Loucy (cell line): ENCODE measurements around the gene HSF2.

Experiments used
- H2AFZ ChIP-seq: fragments of 200-600 bp; sonication (generic); 2 replicates; pipeline ENCODE4 v1.6.0; 2016; ENCODE audit warnings: antibody characterized with exemption, mild to moderate bottlenecking, low read length, moderate library complexity
- H3F3A ChIP-seq: fragments of 200-600 bp; 2 replicates; pipeline ENCODE4 v1.6.0; 2016; ENCODE audit warnings: antibody characterized with exemption, low read depth, mild to moderate bottlenecking
- H3K27me3 ChIP-seq: fragments of 200-600 bp; sonication (generic); 2 replicates; pipeline ENCODE4 v1.6.1; 2014; ENCODE audit warnings: low read length, mild to moderate bottlenecking; ENCODE audit not compliant: insufficient read depth, poor library complexity, severe bottlenecking
- H3K36me3 ChIP-seq: fragments of 200-600 bp; sonication (generic); 2 replicates; pipeline ENCODE4 v1.6.1; 2016; ENCODE audit warnings: low read length; ENCODE audit not compliant: insufficient read depth
- H3K4me1 ChIP-seq: fragments of 200-600 bp; sonication (generic); 2 replicates; pipeline ENCODE4 v1.5.1; 2014; ENCODE audit warnings: low read length, mild to moderate bottlenecking; ENCODE audit not compliant: insufficient read depth, poor library complexity, severe bottlenecking
- H3K4me2 ChIP-seq: fragments of 200-600 bp; sonication (generic); 2 replicates; pipeline ENCODE4 v1.6.0; 2014; ENCODE audit warnings: antibody characterized with exemption, low read length, low read depth, mild to moderate bottlenecking; ENCODE audit not compliant: poor library complexity, severe bottlenecking
- H3K4me3 ChIP-seq: fragments of 200-600 bp; sonication (generic); 2 replicates; pipeline ENCODE4 v1.5.1; 2014; ENCODE audit warnings: low read length, mild to moderate bottlenecking, mixed read lengths; ENCODE audit not compliant: poor library complexity, severe bottlenecking
- H3K79me2 ChIP-seq: fragments of 200-600 bp; sonication (generic); 2 replicates; pipeline ENCODE4 v1.6.1; 2014; ENCODE audit warnings: low read length; ENCODE audit not compliant: insufficient read depth
- H3K9ac ChIP-seq: fragments of 200-600 bp; sonication (generic); 2 replicates; pipeline ENCODE4 v1.6.0; 2014; ENCODE audit warnings: mild to moderate bottlenecking, low read depth, low read length, moderate library complexity; ENCODE audit not compliant: poor library complexity, severe bottlenecking
- H3K9me2 ChIP-seq: fragments of 200-600 bp; sonication (generic); replicated peaks from 2 replicates; pipeline ENCODE4 v1.6.1; 2016; ENCODE audit warnings: low read depth, low read length, mixed read lengths
- H3K9me3 ChIP-seq: fragments of 200-600 bp; sonication (generic); 2 replicates; pipeline ENCODE4 v1.6.1; 2014; ENCODE audit warnings: mild to moderate bottlenecking, antibody characterized with exemption, low read length, low read depth; ENCODE audit not compliant: insufficient read depth
- H4K20me1 ChIP-seq: fragments of 200-600 bp; sonication (generic); 2 replicates; pipeline ENCODE4 v1.6.0; 2014; ENCODE audit warnings: antibody characterized with exemption, low read length, mild to moderate bottlenecking; ENCODE audit not compliant: insufficient read depth, poor library complexity, severe bottlenecking
- EZH2phosphoT487 ChIP-seq: fragments of 200-600 bp; IDR thresholded peaks from 2 replicates; pipeline ENCODE4 v1.6.1; 2018; ENCODE audit warnings: antibody characterized with exemption, mild to moderate bottlenecking, moderate library complexity, borderline replicate concordance
- TF ChIP-seq, protein P1 (sequence below): fragments of 200-600 bp; sonication (generic); conservative IDR thresholded peaks from 2 replicates; pipeline ENCODE4 v1.5.1; 2014; ENCODE audit warnings: mild to moderate bottlenecking, antibody characterized with exemption, low read length

Gene HSF2

DNA sequence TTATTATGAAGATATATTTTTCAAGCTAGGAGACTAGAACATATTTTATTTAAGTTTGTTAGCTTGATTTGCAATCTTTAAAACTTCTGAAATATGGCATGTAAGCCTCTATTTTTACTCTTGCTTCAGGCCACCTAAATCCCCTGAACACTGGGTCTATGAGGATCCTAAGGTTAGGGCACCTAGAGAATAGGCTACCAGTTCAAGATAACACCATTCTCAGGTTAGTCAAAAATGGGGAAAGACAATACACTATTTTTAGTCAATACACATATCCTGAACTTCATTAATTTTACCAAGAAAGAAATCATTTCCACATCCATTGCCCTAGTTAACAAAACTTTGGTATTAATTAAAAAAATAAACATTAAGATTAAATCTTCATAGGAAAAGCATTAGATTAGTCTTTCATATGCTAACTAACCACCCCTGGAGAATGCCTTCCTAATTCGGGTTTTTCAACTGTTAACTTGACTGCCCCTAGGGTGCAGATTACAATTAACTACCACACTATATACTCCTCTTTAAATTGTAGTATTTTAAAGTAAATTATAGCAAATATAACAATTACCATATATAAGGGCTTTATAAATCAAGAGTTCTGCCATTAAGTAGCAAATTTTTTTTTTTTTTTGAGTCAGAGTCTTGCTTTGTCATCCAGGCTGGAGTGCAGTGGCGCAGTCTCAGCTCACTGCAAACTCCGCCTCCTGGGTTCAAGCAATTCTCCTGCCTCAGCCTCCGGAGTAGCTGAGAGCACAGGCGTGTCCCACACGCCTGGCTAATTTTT lies 6.7 kb upstream of the HSF2 start:
- TF ChIP-seq EZH2phosphoT487: no peak
- TF ChIP-seq, protein P1, sequence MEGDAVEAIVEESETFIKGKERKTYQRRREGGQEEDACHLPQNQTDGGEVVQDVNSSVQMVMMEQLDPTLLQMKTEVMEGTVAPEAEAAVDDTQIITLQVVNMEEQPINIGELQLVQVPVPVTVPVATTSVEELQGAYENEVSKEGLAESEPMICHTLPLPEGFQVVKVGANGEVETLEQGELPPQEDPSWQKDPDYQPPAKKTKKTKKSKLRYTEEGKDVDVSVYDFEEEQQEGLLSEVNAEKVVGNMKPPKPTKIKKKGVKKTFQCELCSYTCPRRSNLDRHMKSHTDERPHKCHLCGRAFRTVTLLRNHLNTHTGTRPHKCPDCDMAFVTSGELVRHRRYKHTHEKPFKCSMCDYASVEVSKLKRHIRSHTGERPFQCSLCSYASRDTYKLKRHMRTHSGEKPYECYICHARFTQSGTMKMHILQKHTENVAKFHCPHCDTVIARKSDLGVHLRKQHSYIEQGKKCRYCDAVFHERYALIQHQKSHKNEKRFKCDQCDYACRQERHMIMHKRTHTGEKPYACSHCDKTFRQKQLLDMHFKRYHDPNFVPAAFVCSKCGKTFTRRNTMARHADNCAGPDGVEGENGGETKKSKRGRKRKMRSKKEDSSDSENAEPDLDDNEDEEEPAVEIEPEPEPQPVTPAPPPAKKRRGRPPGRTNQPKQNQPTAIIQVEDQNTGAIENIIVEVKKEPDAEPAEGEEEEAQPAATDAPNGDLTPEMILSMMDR: no peak
- Histone ChIP-seq H4K20me1 (no peaks in the 10 kb centered on the region), H3K36me3 (no peaks in the 10 kb centered on the region), H3K4me1 (no peaks in the 10 kb centered on the region), H3K9me3 (no peaks in the 10 kb centered on the region), H3K9ac (no peak overlapping the region), H3K4me2 (no peak overlapping the region), H3F3A (no peaks in the 10 kb centered on the region), H3K4me3 (no peak overlapping the region), H2AFZ (no peak overlapping the region), H3K27me3 (no peaks in the 10 kb centered on the region), H3K79me2 (no peaks in the 10 kb centered on the region), H3K9me2 (no peaks in the 10 kb centered on the region)

- Histone ChIP-seq H3K9ac (no peak overlapping the region), H4K20me1 (no peaks in the 10 kb centered on the region), H3K4me3 (no peak overlapping the region), H3F3A (no peaks in the 10 kb centered on the region), H3K4me2 (no peak overlapping the region), H3K9me3 (no peaks in the 10 kb centered on the region), H3K36me3 (no peaks in the 10 kb centered on the region), H3K27me3 (no peaks in the 10 kb centered on the region), H3K79me2 (no peaks in the 10 kb centered on the region), H2AFZ (no peak overlapping the region), H3K9me2 (no peaks in the 10 kb centered on the region; the same call in 1 of the 2 replicates), H3K4me1 (no peaks in the 10 kb centered on the region)
- TF ChIP-seq EZH2phosphoT487: no peak
Measured at GRCh38 chr6:122393351-122393896, 6.0 kb upstream of the HSF2 start.

DNA sequence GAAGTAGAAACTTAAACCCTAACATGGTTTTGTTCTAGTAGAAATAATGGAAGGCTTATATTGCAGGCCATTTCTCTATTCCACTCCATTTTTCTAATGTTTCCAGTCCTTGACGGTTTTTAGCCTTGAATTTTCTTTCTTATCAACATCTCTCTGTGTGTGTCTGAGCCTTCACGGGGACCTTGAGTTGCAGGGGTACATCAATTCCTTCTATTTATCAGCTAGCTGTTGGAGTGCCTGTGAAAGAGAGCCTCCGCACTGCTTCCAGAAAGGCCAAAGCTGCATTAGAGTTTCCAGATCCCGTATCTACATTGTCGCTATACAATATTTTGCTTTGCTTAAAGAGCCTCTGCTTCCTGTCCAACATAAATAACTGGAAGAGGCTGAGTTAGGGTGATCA lies 5.4 kb upstream of the HSF2 start:
- H3K4me2 ChIP-seq: no peak overlapping the region
- no peaks in the 10 kb centered on the region for H4K20me1 ChIP-seq
- H3K27me3 ChIP-seq: no peaks in the 10 kb centered on the region
- H3K79me2 ChIP-seq: no peaks in the 10 kb centered on the region
- peaks cover 5% of the 10 kb centered on the region for H3K4me1 ChIP-seq
- H3K9me3 ChIP-seq: no peaks in the 10 kb centered on the region
- TF ChIP-seq, protein P1: no peak
- no peak for TF ChIP-seq EZH2phosphoT487
- H3K4me3 ChIP-seq: no peak overlapping the region
- H3F3A ChIP-seq: no peaks in the 10 kb centered on the region
- no peaks in the 10 kb centered on the region for H3K36me3 ChIP-seq
- no peaks in the 10 kb centered on the region; the same call in 1 of the 2 replicates for H3K9me2 ChIP-seq
- H2AFZ ChIP-seq: no peak overlapping the region
- H3K9ac ChIP-seq: no peak overlapping the region
